ENCODE results near the gene UNC93A.
"Not testable (repeated sequence)": the region's sequence is repeated elsewhere in the genome, so short reads cannot be mapped to it uniquely, and the experiment has no call there.

The UNC93A gene

DNA sequence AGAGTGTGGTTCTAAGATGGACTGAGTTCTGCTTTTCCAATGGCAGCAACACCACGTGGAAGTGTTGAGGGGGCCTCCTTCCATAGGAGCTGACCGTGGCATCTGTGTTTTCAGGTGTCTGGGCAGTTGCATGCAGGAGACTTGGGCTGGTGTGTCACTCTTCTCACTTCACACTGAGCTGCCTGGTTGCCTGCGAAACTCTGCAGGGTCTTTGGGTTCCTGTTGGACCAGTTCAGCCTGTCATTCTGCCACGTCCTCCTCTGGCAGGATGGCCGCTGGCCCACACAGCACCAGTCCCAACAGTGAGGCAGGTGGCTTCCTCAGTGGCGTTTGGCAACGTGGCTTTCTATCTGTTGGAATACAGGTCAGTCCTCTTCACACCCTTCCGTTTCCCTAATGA is 16.1 kb upstream of the UNC93A start:
- TF ChIP-seq, protein P1, sequence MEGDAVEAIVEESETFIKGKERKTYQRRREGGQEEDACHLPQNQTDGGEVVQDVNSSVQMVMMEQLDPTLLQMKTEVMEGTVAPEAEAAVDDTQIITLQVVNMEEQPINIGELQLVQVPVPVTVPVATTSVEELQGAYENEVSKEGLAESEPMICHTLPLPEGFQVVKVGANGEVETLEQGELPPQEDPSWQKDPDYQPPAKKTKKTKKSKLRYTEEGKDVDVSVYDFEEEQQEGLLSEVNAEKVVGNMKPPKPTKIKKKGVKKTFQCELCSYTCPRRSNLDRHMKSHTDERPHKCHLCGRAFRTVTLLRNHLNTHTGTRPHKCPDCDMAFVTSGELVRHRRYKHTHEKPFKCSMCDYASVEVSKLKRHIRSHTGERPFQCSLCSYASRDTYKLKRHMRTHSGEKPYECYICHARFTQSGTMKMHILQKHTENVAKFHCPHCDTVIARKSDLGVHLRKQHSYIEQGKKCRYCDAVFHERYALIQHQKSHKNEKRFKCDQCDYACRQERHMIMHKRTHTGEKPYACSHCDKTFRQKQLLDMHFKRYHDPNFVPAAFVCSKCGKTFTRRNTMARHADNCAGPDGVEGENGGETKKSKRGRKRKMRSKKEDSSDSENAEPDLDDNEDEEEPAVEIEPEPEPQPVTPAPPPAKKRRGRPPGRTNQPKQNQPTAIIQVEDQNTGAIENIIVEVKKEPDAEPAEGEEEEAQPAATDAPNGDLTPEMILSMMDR (IDR thresholded peaks at IDR 0.05; ENCODE audit: low read depth, low read length, missing control alignments) = no peak
- H3K4me3 ChIP-seq (ENCODE audit: low read depth, low read length) = no peak overlapping the region
- no peak for DNase-seq (ENCODE audit: low read depth)

DNA sequence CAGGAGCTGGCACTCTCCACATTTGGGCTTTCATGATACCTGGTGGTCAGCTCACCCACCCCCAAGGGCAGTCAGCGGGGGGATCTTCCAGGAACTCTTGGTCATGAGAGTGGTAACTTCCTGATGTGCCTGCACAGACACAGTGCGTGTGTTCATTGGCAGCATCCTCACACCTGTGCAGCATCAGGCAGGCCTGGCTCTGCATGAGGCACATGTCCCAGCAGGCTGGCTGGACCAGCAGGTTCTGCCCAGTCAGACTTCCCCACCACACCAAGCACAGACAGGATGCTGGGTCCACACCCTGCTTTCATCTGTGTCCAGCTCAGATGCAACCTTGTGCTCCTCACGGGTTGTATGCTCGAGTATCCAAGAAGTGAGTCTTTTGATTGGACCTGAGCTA is 15.7 kb upstream of the UNC93A start:
- H3K4me3 ChIP-seq (ENCODE audit: low read depth, low read length) = no peak overlapping the region
- no peak for DNase-seq (ENCODE audit: low read depth)
- TF ChIP-seq, protein P1 (IDR thresholded peaks at IDR 0.05; ENCODE audit: low read depth, low read length, missing control alignments) = no peak

DNA sequence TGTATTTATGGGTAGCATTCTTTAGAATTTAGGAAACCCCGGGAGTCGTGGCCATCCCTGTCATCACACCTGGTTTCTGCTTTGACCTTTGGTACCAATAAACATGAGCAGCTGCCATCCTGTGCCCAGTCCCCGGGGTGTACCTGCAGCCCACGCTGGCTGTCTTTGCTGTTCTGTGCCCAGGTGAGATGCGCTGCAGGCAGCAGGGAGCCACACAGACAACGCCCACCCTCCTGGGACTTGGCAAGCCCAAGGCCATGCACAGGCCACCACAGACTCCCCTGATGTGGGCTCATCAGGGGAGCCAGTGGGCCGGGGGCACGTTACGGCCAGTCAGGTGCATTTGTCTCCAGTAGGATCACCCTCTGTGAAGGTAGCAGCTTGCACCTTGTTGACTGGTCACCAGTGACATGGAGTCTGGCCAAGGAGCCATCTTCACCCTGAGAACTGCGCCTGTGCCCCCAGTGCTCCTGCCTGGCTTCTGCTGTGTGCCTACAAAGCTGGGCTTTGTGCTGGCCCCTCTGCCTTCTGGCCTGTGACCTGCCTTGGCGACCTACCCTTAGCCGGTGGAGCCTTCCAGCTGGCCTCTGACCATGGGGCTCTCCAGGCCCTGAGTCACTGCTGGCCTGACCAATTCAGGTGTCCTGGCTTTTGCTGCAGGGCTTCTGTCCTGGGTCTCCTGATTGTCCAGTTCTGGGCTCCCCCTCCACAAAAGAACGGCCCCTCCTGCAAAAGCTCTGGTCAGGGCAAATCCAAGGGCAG is 14.2 kb upstream of the UNC93A start:
- no peak overlapping the region for H3K4me3 ChIP-seq (ENCODE audit: low read depth, low read length)
- DNase-seq (ENCODE audit: low read depth) = no peak
- TF ChIP-seq, protein P1 (IDR thresholded peaks at IDR 0.05; ENCODE audit: low read depth, low read length, missing control alignments) = no peak

DNA sequence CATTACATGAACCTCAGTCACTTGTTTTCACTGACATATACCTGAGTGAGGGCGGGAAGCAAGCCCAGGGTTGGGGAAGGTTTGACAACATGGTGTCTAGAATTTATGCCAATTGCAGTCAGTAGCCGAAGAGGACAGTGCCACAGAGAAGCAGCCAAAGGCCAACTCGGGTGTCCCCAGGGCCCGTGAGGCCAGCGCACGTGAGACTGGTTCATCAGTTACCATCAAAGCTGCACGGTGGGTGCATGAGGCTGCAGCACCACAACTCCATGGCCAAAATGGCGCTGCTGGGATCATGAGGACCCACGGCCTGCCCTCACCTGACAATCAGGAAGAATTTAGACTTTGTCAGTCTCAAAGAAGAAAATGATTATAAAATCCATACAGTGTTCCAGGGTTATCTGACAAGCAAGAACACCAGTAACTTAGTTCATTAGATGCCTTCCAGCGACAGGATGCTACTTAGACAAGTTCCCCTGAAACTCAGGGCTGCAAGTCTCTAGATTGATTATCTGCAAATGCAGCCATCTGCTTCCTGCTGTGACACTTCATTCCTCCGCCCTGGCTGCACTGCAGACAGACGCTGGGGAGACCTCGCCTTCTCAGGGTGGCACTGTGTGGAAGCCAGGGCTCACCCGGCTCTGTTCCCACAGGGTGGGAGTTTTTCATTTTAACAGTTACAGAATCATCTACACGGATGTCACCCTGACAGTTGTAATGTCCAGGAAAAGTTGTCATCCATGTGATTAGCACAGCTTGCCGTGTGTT is 12.8 kb upstream of the UNC93A start:
- not testable (repeated sequence) for DNase-seq (ENCODE audit: low read depth); H3K4me3 ChIP-seq (ENCODE audit: low read depth, low read length)

DNA sequence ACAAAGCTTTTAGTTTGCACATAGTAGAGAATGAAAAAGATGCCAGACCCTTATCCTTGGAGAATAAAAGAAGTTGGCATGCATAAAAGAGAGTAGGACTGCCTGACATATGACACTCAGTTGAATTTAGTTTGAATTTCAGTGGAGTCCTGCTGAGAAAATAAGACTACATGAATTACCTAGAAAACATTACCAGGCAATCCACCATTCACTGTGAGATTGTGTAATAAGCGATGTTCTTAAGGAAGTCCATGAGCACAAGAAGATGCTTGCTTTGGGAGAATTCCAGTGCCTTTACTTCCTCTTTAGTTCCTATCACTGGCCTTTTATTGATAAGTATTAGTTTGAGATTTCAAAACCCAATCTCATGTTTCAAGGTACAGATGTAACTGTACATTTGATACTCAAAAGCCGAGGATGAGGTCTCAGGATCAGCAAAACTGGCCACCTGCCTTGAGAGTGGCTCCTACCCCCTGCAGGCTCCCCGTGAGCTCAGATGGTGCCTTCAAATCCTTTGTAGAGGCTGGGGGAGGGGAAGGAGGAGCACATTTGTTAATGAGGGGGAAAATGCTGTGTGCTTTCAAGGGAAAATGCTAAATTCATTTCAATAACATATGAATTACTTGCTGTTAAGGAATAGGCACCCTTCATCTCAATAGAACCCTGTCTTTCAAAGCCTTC is 11.2 kb upstream of the UNC93A start:
- no peak overlapping the region for H3K4me3 ChIP-seq (ENCODE audit: low read depth, low read length)
- DNase-seq (ENCODE audit: low read depth) = no peak
- TF ChIP-seq, protein P1 (IDR thresholded peaks at IDR 0.05; ENCODE audit: low read depth, low read length, missing control alignments) = no peak

DNA sequence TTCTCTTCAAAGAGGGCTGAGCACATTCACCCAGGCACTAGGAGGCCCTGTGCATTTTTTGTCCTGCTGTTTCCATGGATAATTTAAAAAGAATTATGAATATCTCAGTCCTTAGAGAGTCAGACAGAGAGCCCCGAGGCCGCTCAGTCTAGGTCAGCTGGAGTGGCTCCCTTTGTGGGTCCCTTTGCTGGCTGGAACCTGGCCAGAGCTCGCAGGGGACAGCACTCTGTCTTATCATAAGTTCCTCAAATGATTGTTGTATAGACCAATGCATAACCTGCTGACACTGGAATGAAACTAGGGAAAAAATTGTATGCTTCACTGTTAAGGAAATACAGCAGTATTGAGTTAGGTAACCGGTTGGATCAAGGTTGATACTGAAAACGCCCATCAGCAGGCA is 10.6 kb upstream of the UNC93A start:
- H3K4me3 ChIP-seq (ENCODE audit: low read depth, low read length); DNase-seq (ENCODE audit: low read depth): not testable (repeated sequence)

DNA sequence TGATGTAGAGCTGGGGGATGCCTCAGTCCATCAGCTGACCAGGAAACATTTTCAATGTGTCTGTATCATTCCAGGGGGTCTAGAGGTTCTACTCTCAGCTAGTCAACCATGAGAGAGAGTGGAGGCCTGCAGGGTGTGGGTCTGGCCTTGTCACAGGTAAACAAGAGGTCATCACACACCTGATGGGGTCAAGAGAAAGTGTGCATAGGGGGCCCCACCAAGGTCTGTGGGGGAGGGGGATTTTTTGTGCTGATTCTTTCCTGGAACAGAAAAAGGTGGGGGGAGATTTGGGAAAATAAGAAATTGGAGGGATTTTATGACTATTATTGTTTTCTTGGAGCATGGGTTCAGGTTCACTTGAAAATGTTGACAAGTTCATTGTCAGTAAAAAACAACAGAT is 8.9 kb upstream of the UNC93A start:
- TF ChIP-seq, protein P1 (IDR thresholded peaks at IDR 0.05; ENCODE audit: low read depth, low read length, missing control alignments) = no peak
- no peak overlapping the region for H3K4me3 ChIP-seq (ENCODE audit: low read depth, low read length)
- DNase-seq (ENCODE audit: low read depth) = no peak

DNA sequence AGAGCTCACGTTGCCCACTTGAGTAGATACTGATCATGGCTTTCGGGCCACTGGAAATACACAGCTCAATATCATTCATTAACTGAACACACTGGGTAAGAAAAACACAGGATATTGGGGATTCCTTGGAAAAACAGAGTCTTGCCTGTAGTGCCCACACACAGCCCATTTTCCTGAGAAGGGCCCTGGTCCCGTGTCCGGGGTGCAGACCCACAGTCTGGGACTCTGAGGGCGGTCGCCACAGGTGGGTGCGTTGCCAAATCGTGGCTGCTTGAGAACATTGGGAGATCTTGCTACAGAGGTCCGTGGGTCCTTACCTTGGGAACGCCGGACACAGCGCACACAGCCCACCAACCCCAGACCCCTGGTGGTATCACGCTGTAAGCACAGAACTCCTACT is 6.5 kb upstream of the UNC93A start:
- DNase-seq (ENCODE audit: low read depth); H3K4me3 ChIP-seq (ENCODE audit: low read depth, low read length): not testable (repeated sequence)
